HCT116 (cell line): ENCODE measurements around the gene ATF1. TPM values are rescaled to one million over a fixed set of nuclear protein-coding genes. Genes with fewer than 3 reads are reported as not detected.
A peak's percentile ranks its signal among the peaks of the same experiment; 100 is the strongest.

Experiments used
- ATAC-seq: fragments of 200-7000 bp; cut with Tn5 transposase; 2 replicates; pipeline ENCODE4 v1.9.1; 2020; ENCODE audit warnings: mild to moderate bottlenecking, moderate library complexity
- Bru-seq: library from RNA; stranded (reverse); fragments of 400-500 nt; gene quantifications from one replicate; lab custom pipeline; 2021; lab: Mats Ljungman, UMichigan
- BruChase-seq, 2 experiments: library from RNA; stranded (reverse); fragments of 400-500 nt; gene quantifications; one replicate each; lab custom pipeline; 2021; lab: Mats Ljungman, UMichigan
- BruUV-seq: library from RNA; stranded (reverse); fragments of 400-500 nt; replicated peaks from 2 replicates; lab custom pipeline; 2021; lab: Mats Ljungman, UMichigan
- CTCF ChIA-PET: fragments of 300-600 bp; sonication (Branson Sonifier 250); formaldehyde crosslinking; loops from one replicate; lab custom pipeline; 2021; ENCODE audit warnings: antibody characterized with exemption; lab: Charles Lee
- POLR2A ChIA-PET: fragments of 300-600, 350-600 bp; sonication (Branson Sonifier 250); formaldehyde crosslinking; loops from one replicate; lab custom pipeline; 2021; ENCODE audit warnings: antibody characterized with exemption; lab: Charles Lee
- RAD21 ChIA-PET, 2 experiments: fragments of 300-600 bp; sonication (Branson Sonifier 250); formaldehyde crosslinking; loops; one replicate each; lab custom pipeline; 2023; ENCODE audit warnings: low total read pairs in 2 of 2; ENCODE audit not compliant: uncharacterized antibody in 2 of 2, unreplicated experiment in 2 of 2, low non-redundant PET in 1 of 2; lab: Charles Lee
- DNase-seq: peaks from one replicate; pipeline ENCODE4 v3.0.0-alpha.2; 2010; ENCODE audit warnings: low read depth, low spot score
- H2AFZ ChIP-seq: fragments of 200-600 bp; shearing (Covaris generic), sonication (generic); 2 replicates; pipeline ENCODE4 v1.6.1; 2017; ENCODE audit warnings: low read depth, mixed run types, mixed read lengths, antibody characterized with exemption, low read length; ENCODE audit not compliant: poor library complexity, severe bottlenecking
- H3K27ac ChIP-seq: 2 replicates; pipeline ENCODE4 v1.5.1; 2012; ENCODE audit warnings: low read depth, low read length
- H3K27me3 ChIP-seq: fragments of 200-600 bp; sonication (generic); 2 replicates; pipeline ENCODE4 v1.6.1; 2016; ENCODE audit warnings: mixed run types, low read length, mixed read lengths; ENCODE audit not compliant: insufficient read depth
- H3K36me3 ChIP-seq, 2 experiments: fragments of 200-500 bp in 1 of 2; fragments of 200-600 bp in 1 of 2; sonication (Bioruptor generic) in 1 of 2; sonication (generic) in 1 of 2; 2 replicates each; pipeline versions ENCODE4 v1.5.1 to v1.6.1; 2014 to 2016; ENCODE audit warnings: low read length in 2 of 2, inconsistent platforms in 1 of 2, mixed read lengths in 1 of 2, mixed run types in 1 of 2; ENCODE audit not compliant: insufficient read depth in 2 of 2, control insufficient read depth in 1 of 2
- H3K4me1 ChIP-seq, 2 experiments: fragments of 200-600 bp in 1 of 2; sonication (generic) in 1 of 2; 2 replicates each; pipeline versions ENCODE4 v1.5.1 to v1.6.1; 2012 to 2017; ENCODE audit warnings: low read length in 2 of 2, inconsistent platforms in 1 of 2, mild to moderate bottlenecking in 1 of 2, mixed read lengths in 1 of 2, mixed run types in 1 of 2, moderate library complexity in 1 of 2; ENCODE audit not compliant: insufficient read depth in 2 of 2, control insufficient read depth in 1 of 2
- H3K4me2 ChIP-seq: fragments of 200-600 bp; sonication (generic); 2 replicates; pipeline ENCODE4 v1.6.1; 2017; ENCODE audit warnings: mixed run types, low read length, mixed read lengths
- H3K4me3 ChIP-seq, 2 experiments: fragments of 200-600 bp in 1 of 2; sonication (generic) in 1 of 2; replicated peaks in 1 of 2; 2 replicates each; pipeline ENCODE4 v1.5.1; 2011 to 2016; ENCODE audit warnings: low read length in 2 of 2, control low read depth in 1 of 2, low read depth in 1 of 2, mild to moderate bottlenecking in 1 of 2, mixed read lengths in 1 of 2, mixed run types in 1 of 2
- H3K79me2 ChIP-seq: fragments of 200-600 bp; sonication (generic); 2 replicates; pipeline ENCODE4 v1.6.1; 2017; ENCODE audit warnings: mild to moderate bottlenecking, mixed run types, low read length, moderate library complexity, mixed read lengths; ENCODE audit not compliant: insufficient read depth
- H3K9ac ChIP-seq: fragments of 200-600 bp; sonication (generic); 2 replicates; pipeline ENCODE4 v1.6.1; 2016; ENCODE audit warnings: low read length, mixed read lengths
- H3K9me2 ChIP-seq: fragments of 200-600 bp; sonication (generic), shearing (Covaris generic); 2 replicates; pipeline ENCODE4 v1.6.1; 2017; ENCODE audit warnings: mixed run types, mild to moderate bottlenecking, moderate library complexity; ENCODE audit not compliant: insufficient read depth
- H3K9me3 ChIP-seq, 2 experiments: fragments of 200-500 bp in 1 of 2; fragments of 200-600 bp in 1 of 2; sonication (Bioruptor generic) in 1 of 2; sonication (generic) in 1 of 2; 2 replicates each; pipeline ENCODE4 v1.6.1; 2014 to 2017; ENCODE audit warnings: low read length in 2 of 2, mixed read lengths in 2 of 2, inconsistent platforms in 1 of 2, low read depth in 1 of 2, mild to moderate bottlenecking in 1 of 2, mixed run types in 1 of 2, moderate library complexity in 1 of 2; ENCODE audit not compliant: control insufficient read depth in 1 of 2, insufficient read depth in 1 of 2
- H4K20me1 ChIP-seq: fragments of 200-600 bp; sonication (generic), shearing (Covaris generic); 2 replicates; pipeline ENCODE4 v1.6.1; 2017; ENCODE audit warnings: mixed run types, mild to moderate bottlenecking, moderate library complexity; ENCODE audit not compliant: insufficient read depth
- CBX3 ChIP-seq: IDR thresholded peaks from 2 replicates; pipeline ENCODE4 v1.6.1; 2012; ENCODE audit warnings: low read depth
- CTCF ChIP-seq, 3 experiments: fragments of 200-600 bp in 1 of 3; sonication (generic) in 1 of 3; IDR thresholded peaks in 2 of 3; conservative IDR thresholded peaks in 1 of 3; 2 replicates each; pipeline ENCODE4 v1.5.1; 2012 to 2017; ENCODE audit warnings: low read depth in 2 of 3, low read length in 2 of 3, antibody characterized with exemption in 1 of 3, borderline replicate concordance in 1 of 3, control low read depth in 1 of 3, mild to moderate bottlenecking in 1 of 3, mixed read lengths in 1 of 3, mixed run types in 1 of 3, moderate library complexity in 1 of 3; ENCODE audit not compliant: insufficient read depth in 1 of 3
- EGR1 ChIP-seq: IDR thresholded peaks from 2 replicates; pipeline ENCODE4 v1.6.1; 2012; ENCODE audit warnings: low read depth
- EZH2phosphoT487 ChIP-seq: fragments of 200-600 bp; IDR thresholded peaks from 2 replicates; pipeline ENCODE4 v1.6.1; 2018; ENCODE audit warnings: antibody characterized with exemption, borderline replicate concordance
- MAX ChIP-seq: IDR thresholded peaks from 2 replicates; pipeline ENCODE4 v1.6.1; 2012
- POLR2A ChIP-seq: IDR thresholded peaks from 2 replicates; pipeline ENCODE4 v1.7.0; 2011; ENCODE audit warnings: borderline replicate concordance; ENCODE audit not compliant: insufficient read depth, insufficient read length; ENCODE audit errors: extremely low read depth
- POLR2AphosphoS5 ChIP-seq: IDR thresholded peaks from 2 replicates; pipeline ENCODE4 v1.6.1; 2011; ENCODE audit warnings: mild to moderate bottlenecking, low read depth, low read length, moderate library complexity
- REST ChIP-seq: IDR thresholded peaks from 2 replicates; pipeline ENCODE4 v1.6.1; 2012; ENCODE audit warnings: low read depth
- SIN3A ChIP-seq: IDR thresholded peaks from 2 replicates; pipeline ENCODE4 v1.6.1; 2012; ENCODE audit warnings: low read depth
- SP1 ChIP-seq: IDR thresholded peaks from 2 replicates; pipeline ENCODE4 v1.6.1; 2012; ENCODE audit warnings: low read depth
- SRF ChIP-seq: IDR thresholded peaks from 2 replicates; pipeline ENCODE4 v1.6.1; 2012; ENCODE audit warnings: low read depth
- YY1 ChIP-seq: IDR thresholded peaks from 2 replicates; pipeline ENCODE4 v1.6.1; 2011; ENCODE audit warnings: low read length, low read depth, moderate library complexity, mild to moderate bottlenecking; ENCODE audit not compliant: insufficient replicate concordance; ENCODE audit errors: extremely low read depth
- ZBTB33 ChIP-seq: IDR thresholded peaks from 2 replicates; pipeline ENCODE4 v1.6.1; 2011; ENCODE audit warnings: mild to moderate bottlenecking, low read length, moderate library complexity; ENCODE audit not compliant: insufficient replicate concordance; ENCODE audit errors: extremely low read depth
- ZFX ChIP-seq: fragments of 450-650 bp; IDR thresholded peaks from 2 replicates; pipeline ENCODE4 v1.6.1; 2017
- intact Hi-C: fragments of 100-400 bp; cut with micrococcal nuclease; formaldehyde crosslinking; loops from 2 replicates; pipeline ENCODE4 v1.10.0; 2022
- long read RNA-seq: library from polyadenylated mRNA; unstranded; transcript quantifications from one replicate; pipeline ENCODE4 v2.0.0, GENCODE V29; 2021; ENCODE audit not compliant: unreplicated experiment
- polyA plus RNA-seq: library from polyadenylated mRNA; unstranded; fragments of >200 nt; gene quantifications from 2 replicates; pipeline ENCODE4 v1.2.1, GENCODE V29; 2012; ENCODE audit warnings: missing spikeins
- total RNA-seq: library from RNA; stranded (reverse); gene quantifications from one replicate; pipeline ENCODE4 v1.2.1, GENCODE V29; 2021; ENCODE audit not compliant: unreplicated experiment

Gene ATF1
- total RNA-seq = 48.8 TPM
- 40.5 and 44.9 TPM in 2 replicates for polyA plus RNA-seq
- Bru-seq, nascent RNA = percentile 73 among the genes with signal in this experiment
- percentile 71 among the genes with signal in this experiment for BruChase-seq, experiment 1, labeled RNA remaining after a 6-hour chase
- percentile 69 among the genes with signal in this experiment for BruChase-seq, experiment 2, labeled RNA remaining after a 2-hour chase
- long read RNA-seq, transcript ATF1-201 (7 exons, 2,181 nt) = major isoform, 33 of 53 reads
- long read RNA-seq, partial matches to known transcripts = 6 of 53 reads
- long read RNA-seq, other reads (novel, unspliced or antisense) = 14 of 53 reads

- BruUV-seq = no TSS peak
- ATAC-seq (peak; percentile 83), DNase-seq (peak; percentile 79)
- TF ChIP-seq SIN3A (peak; percentile 89), SRF (no peak), POLR2AphosphoS5 (peak; percentile 96), CTCF (IDR thresholded peaks at IDR 0.05 in 2 of 3, conservative IDR thresholded peaks at IDR 0.05 in 1 of 3; ENCODE audit: borderline replicate concordance in 1 of 3, insufficient read depth in 1 of 3, low read depth in 2 of 3, low read length in 2 of 3) (no peak), REST (no peak), ZBTB33 (peak; percentile 63), CBX3 (peak; percentile 46; the same call in 1 of the 2 replicates), EGR1 (peak; percentile 45; the same call in 1 of the 2 replicates), POLR2A (peak; percentile 60), MAX (peak; percentile 94), EZH2phosphoT487 (no peak), YY1 (peak; percentile 95), SP1 (peak; percentile 32; the same call in 1 of the 2 replicates), ZFX (peak; percentile 27; the same call in 1 of the 2 replicates)
- Histone ChIP-seq H3K4me2 (peak within 1 kb of the TSS; percentile 87), H3K4me3 (peak within 1 kb of the TSS; percentile 88 to 89), H3K9ac (peak within 1 kb of the TSS; percentile 92), H3K4me1 (peaks cover 25 to 36% of the 10 kb centered on the region in 2 experiments), H2AFZ (no peak within 1 kb of the TSS), H3K79me2 (peaks cover 59% of the 10 kb centered on the region), H3K9me2 (no peaks in the 10 kb centered on the region), H3K27ac (peak within 1 kb of the TSS; percentile 100), H3K36me3 (no peaks in the 10 kb centered on the region), H4K20me1 (no peaks in the 10 kb centered on the region), H3K27me3 (no peaks in the 10 kb centered on the region), H3K9me3 (no peaks in the 10 kb centered on the region)
- ChIA-PET CTCF (interaction anchor here (1.0 to 2.4 kb wide), 7 partner anchors 10 to 657 kb away, joined by 3 to 20 read pairs (median 5); partner anchors contain the start of gene DIP2B), POLR2A (interaction anchor here (0.6 to 2.4 kb wide), 11 partner anchors 10 to 694 kb away, joined by 3 to 18 read pairs (median 5); partner anchors contain the start of genes DIP2B and SLC11A2), RAD21 (interaction anchor here (0.6 to 1.8 kb wide), 9 partner anchors 9 to 578 kb away, joined by 3 to 8 read pairs (median 5); partner anchors contain the start of genes DIP2B (in 1 of the 2) and SLC11A2 (in 1 of the 2))
- intact Hi-C loops = loop anchor here (2.0 to 10.0 kb wide), 3 partner anchors 265 to 501 kb away; partner anchors contain the start of gene LETMD1
These were observed at the start of gene ATF1 for GRCh38 chr12:50763639-50764285. Gene ATF1, plus strand, starts transcription at chr12:50764101. Its CDS starts 16,045 bp downstream, at chr12:50780146.
